Activated gamma-delta T cell (primary cell): Measurements from ENCODE around the gene DAND5.

Experiments
- DNase-seq: peaks from one replicate; lab custom pipeline; 2025; lab: John Stamatoyannopoulos, UW

Gene DAND5

GRCh38 chr19:13022859-13023636 lies 53.7 kb downstream of the DAND5 start:
- DNase-seq: no peak

DNA sequence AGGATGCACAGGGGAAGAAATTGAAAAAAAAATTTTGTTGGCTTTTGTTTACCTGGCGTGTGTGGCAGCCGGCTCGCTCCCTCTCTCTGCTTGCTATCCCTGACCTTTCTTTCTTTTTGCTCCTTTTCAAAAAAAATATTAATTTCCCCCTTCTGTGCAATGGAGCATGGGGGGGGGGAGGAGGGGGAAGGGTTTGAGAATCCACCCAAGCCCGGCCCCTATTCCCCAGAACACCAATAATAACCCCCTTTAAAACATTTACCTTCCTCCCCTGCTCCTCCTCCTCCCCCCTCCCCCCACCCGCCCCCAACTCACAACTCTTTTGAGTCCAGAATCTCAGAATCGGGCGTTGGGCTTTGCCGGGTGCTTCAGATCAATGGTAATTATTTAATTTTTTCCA lies 54.3 kb downstream of the DAND5 start:
- DNase-seq: no peak
